Measurements from ENCODE around the gene HDAC4.

DNA sequence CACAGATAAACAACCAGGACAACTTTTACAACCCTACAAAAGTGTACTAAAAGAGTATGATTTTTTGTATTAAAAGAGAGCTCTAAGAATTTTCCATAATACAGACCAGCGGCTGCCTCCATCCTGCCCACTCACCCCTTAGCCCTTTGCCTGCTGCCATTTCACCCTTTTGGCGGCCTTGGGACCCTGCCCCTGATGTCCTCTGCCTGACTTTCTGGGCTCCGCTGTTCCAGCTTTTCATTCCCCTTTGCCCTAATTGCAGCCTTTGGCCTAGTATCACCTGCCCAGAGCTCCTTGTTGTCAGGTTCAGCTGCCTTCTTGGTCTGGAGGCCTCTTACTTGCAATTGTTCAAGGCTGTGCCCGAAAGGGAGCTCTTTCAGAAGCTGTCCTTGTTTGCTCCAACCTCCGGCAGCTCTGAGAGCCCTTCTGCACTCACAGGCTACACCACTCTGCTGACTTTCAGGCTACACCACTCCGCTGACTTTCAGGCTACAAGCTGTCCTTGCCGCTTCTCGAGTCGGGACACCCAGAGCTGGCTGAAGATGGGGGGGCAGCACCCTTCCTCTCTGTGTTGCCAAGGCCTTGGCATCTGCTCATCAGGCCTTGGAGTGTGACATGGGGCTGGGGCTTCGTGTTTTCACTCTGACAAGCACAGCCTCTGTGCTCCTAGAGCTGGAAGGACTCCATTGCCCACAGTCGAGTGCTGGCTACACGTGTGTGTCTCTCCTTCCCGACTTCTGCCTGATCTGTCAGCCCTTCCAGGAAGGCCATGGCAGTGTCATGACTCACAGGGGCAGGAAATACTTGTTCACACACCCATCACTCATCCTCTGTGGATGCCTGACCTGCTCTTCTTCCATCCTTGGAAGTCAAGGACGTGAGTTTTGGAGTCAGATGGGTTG is 43.1 kb upstream of the HDAC4 start:
- TF ChIP-seq, protein P1, sequence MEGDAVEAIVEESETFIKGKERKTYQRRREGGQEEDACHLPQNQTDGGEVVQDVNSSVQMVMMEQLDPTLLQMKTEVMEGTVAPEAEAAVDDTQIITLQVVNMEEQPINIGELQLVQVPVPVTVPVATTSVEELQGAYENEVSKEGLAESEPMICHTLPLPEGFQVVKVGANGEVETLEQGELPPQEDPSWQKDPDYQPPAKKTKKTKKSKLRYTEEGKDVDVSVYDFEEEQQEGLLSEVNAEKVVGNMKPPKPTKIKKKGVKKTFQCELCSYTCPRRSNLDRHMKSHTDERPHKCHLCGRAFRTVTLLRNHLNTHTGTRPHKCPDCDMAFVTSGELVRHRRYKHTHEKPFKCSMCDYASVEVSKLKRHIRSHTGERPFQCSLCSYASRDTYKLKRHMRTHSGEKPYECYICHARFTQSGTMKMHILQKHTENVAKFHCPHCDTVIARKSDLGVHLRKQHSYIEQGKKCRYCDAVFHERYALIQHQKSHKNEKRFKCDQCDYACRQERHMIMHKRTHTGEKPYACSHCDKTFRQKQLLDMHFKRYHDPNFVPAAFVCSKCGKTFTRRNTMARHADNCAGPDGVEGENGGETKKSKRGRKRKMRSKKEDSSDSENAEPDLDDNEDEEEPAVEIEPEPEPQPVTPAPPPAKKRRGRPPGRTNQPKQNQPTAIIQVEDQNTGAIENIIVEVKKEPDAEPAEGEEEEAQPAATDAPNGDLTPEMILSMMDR (IDR thresholded peaks at IDR 0.05; ENCODE audit: insufficient read depth, low read length), result no peak
- TF ChIP-seq POLR2AphosphoS5 (IDR thresholded peaks at IDR 0.05; ENCODE audit: low read depth) (no peak), REST (IDR thresholded peaks at IDR 0.05; ENCODE audit: insufficient replicate concordance, low read depth) (no peak), GABPA (IDR thresholded peaks at IDR 0.05; ENCODE audit: low read depth) (no peak), SPI1 (IDR thresholded peaks at IDR 0.05; ENCODE audit: borderline replicate concordance, low read depth) (no peak)

Data from HL-60 (cell line).